ENCODE measurements around the gene DST. TPM values are rescaled to one million over a fixed set of nuclear protein-coding genes. Genes with fewer than 3 reads are reported as not detected.

DST gene
- total and polyA plus RNA-seq, 2 donors (not counting 1 experiment from before 2014, with no cell fraction given), result 78.6 to 670 TPM

DNA sequence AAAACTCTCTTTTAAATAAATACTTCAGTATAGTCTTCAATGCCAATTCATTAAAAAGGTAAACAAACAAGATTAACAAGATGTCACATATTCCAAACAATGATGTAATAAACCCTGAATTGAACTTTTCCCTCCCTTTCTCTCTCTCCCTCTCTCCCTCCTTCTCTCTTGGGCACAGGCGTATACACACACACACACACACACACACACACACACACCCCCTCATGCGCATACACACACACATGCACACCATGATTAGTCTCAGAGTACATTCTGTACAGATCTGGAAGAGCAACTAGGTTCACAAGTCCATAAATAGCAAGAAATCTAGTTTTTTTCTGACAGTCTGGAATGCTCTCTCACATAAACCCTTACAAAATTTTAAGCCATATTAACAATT is 128.3 kb downstream of the DST start:
- H3K4me1 ChIP-seq (ENCODE audit: control insufficient read depth, extremely low read depth, insufficient read depth, low read length), result no peaks in the 10 kb centered on the region
- H3K27ac ChIP-seq (ENCODE audit: insufficient read depth, low read length), result no peak overlapping the region
- H3K9ac ChIP-seq (ENCODE audit: insufficient read depth, low read length), result no peak overlapping the region
- no peaks in the 10 kb centered on the region for H3K9me3 ChIP-seq (ENCODE audit: control insufficient read depth, insufficient read depth, low read depth, low read length)
- H3K79me2 ChIP-seq (ENCODE audit: control insufficient read depth, insufficient read depth, low read length), result peaks cover 3% of the 10 kb centered on the region
- no peak overlapping the region for H3K4me3 ChIP-seq (replicated peaks in 1 of 4; ENCODE audit: control extremely low read depth in 1 of 4, insufficient read depth in 1 of 4, low read depth in 3 of 4, low read length in 4 of 4)
- H3K4me2 ChIP-seq (ENCODE audit: extremely low read depth, insufficient read depth, low read length), result no peak overlapping the region
- TF ChIP-seq EZH2 (IDR thresholded peaks at IDR 0.05; ENCODE audit: low read length, missing control alignments), result no peak
- TF ChIP-seq, protein P1, sequence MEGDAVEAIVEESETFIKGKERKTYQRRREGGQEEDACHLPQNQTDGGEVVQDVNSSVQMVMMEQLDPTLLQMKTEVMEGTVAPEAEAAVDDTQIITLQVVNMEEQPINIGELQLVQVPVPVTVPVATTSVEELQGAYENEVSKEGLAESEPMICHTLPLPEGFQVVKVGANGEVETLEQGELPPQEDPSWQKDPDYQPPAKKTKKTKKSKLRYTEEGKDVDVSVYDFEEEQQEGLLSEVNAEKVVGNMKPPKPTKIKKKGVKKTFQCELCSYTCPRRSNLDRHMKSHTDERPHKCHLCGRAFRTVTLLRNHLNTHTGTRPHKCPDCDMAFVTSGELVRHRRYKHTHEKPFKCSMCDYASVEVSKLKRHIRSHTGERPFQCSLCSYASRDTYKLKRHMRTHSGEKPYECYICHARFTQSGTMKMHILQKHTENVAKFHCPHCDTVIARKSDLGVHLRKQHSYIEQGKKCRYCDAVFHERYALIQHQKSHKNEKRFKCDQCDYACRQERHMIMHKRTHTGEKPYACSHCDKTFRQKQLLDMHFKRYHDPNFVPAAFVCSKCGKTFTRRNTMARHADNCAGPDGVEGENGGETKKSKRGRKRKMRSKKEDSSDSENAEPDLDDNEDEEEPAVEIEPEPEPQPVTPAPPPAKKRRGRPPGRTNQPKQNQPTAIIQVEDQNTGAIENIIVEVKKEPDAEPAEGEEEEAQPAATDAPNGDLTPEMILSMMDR (conservative IDR thresholded peaks at IDR 0.05 in 1 of 2, IDR thresholded peaks at IDR 0.05 in 1 of 2; ENCODE audit: low read depth in 1 of 2, low read length in 2 of 2), result no peak
- peak in 1 of 2 donors; percentile 87 for DNase-seq (ENCODE audit: low read depth in 2 of 2)
- peaks cover 7% of the 10 kb centered on the region for H3K36me3 ChIP-seq (ENCODE audit: control insufficient read depth, insufficient read depth, low read length)
- H2AFZ ChIP-seq (ENCODE audit: low read length), result no peak overlapping the region
- no peaks in the 10 kb centered on the region for H4K20me1 ChIP-seq (ENCODE audit: control insufficient read depth, extremely low read depth, insufficient read depth, low read length)
- H3K27me3 ChIP-seq (ENCODE audit: control insufficient read depth, insufficient read depth, low read length), result no peaks in the 10 kb centered on the region

DNA sequence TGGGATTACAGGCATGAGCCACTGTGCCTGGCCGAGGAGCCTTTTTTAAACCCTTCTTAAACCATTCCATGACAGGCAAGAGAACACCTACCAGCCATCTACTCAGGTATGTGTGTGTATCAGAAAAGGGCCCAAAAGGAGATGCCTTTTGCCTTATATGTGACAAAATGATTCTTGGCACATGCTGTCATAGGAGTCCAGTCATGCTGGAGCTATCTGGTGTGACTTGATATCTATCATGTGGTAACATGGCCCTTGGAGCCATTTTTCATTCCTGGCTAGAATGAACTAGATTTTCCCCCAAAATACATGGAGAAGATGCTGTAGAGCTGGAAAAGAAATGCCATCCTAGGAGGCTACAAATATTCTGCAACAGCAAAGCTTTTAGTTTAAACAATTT is 129.1 kb downstream of the DST start:
- peak in 1 of 2 donors; percentile 31 for DNase-seq (ENCODE audit: low read depth in 2 of 2)
- H3K79me2 ChIP-seq (ENCODE audit: control insufficient read depth, insufficient read depth, low read length), result no peaks in the 10 kb centered on the region
- TF ChIP-seq, protein P1 (conservative IDR thresholded peaks at IDR 0.05 in 1 of 2, IDR thresholded peaks at IDR 0.05 in 1 of 2; ENCODE audit: low read depth in 1 of 2, low read length in 2 of 2), result no peak
- TF ChIP-seq EZH2 (IDR thresholded peaks at IDR 0.05; ENCODE audit: low read length, missing control alignments), result no peak

GRCh38 chr6:56511591-56511990 is 131.1 kb downstream of the DST start:
- Histone ChIP-seq H3K36me3 (ENCODE audit: control insufficient read depth, insufficient read depth, low read length) (peaks cover 5% of the 10 kb centered on the region), H3K27ac (ENCODE audit: insufficient read depth, low read length) (no peak overlapping the region), H3K9ac (ENCODE audit: insufficient read depth, low read length) (no peak overlapping the region), H3K9me3 (ENCODE audit: control insufficient read depth, insufficient read depth, low read depth, low read length) (no peaks in the 10 kb centered on the region), H3K27me3 (ENCODE audit: control insufficient read depth, insufficient read depth, low read length) (no peaks in the 10 kb centered on the region), H3K79me2 (ENCODE audit: control insufficient read depth, insufficient read depth, low read length) (no peaks in the 10 kb centered on the region), H3K4me1 (ENCODE audit: control insufficient read depth, extremely low read depth, insufficient read depth, low read length) (no peaks in the 10 kb centered on the region), H2AFZ (ENCODE audit: low read length) (no peak overlapping the region), H3K4me2 (ENCODE audit: extremely low read depth, insufficient read depth, low read length) (no peak overlapping the region), H3K4me3 (replicated peaks in 1 of 4; ENCODE audit: control extremely low read depth in 1 of 4, insufficient read depth in 1 of 4, low read depth in 3 of 4, low read length in 4 of 4) (no peak overlapping the region), H4K20me1 (ENCODE audit: control insufficient read depth, extremely low read depth, insufficient read depth, low read length) (no peaks in the 10 kb centered on the region)
- TF ChIP-seq, protein P1 (conservative IDR thresholded peaks at IDR 0.05 in 1 of 2, IDR thresholded peaks at IDR 0.05 in 1 of 2; ENCODE audit: low read depth in 1 of 2, low read length in 2 of 2), result no peak
- TF ChIP-seq EZH2 (IDR thresholded peaks at IDR 0.05; ENCODE audit: low read length, missing control alignments), result no peak
- DNase-seq (ENCODE audit: low read depth in 2 of 2), result no peak

More for the DNA sequence above, 129.1 kb downstream of the DST start:
- H3K4me2 ChIP-seq (ENCODE audit: extremely low read depth, insufficient read depth, low read length), result no peak overlapping the region
- no peak overlapping the region for H3K27ac ChIP-seq (ENCODE audit: insufficient read depth, low read length)
- H3K9ac ChIP-seq (ENCODE audit: insufficient read depth, low read length), result no peak overlapping the region
- H3K9me3 ChIP-seq (ENCODE audit: control insufficient read depth, insufficient read depth, low read depth, low read length), result no peaks in the 10 kb centered on the region
- no peak overlapping the region for H2AFZ ChIP-seq (ENCODE audit: low read length)
- no peaks in the 10 kb centered on the region for H3K4me1 ChIP-seq (ENCODE audit: control insufficient read depth, extremely low read depth, insufficient read depth, low read length)
- no peaks in the 10 kb centered on the region for H4K20me1 ChIP-seq (ENCODE audit: control insufficient read depth, extremely low read depth, insufficient read depth, low read length)
- H3K36me3 ChIP-seq (ENCODE audit: control insufficient read depth, insufficient read depth, low read length), result peaks cover 5% of the 10 kb centered on the region
- no peak overlapping the region for H3K4me3 ChIP-seq (replicated peaks in 1 of 4; ENCODE audit: control extremely low read depth in 1 of 4, insufficient read depth in 1 of 4, low read depth in 3 of 4, low read length in 4 of 4)
- H3K27me3 ChIP-seq (ENCODE audit: control insufficient read depth, insufficient read depth, low read length), result no peaks in the 10 kb centered on the region
